ENCODE data around the gene STX10.

The STX10 gene

DNA sequence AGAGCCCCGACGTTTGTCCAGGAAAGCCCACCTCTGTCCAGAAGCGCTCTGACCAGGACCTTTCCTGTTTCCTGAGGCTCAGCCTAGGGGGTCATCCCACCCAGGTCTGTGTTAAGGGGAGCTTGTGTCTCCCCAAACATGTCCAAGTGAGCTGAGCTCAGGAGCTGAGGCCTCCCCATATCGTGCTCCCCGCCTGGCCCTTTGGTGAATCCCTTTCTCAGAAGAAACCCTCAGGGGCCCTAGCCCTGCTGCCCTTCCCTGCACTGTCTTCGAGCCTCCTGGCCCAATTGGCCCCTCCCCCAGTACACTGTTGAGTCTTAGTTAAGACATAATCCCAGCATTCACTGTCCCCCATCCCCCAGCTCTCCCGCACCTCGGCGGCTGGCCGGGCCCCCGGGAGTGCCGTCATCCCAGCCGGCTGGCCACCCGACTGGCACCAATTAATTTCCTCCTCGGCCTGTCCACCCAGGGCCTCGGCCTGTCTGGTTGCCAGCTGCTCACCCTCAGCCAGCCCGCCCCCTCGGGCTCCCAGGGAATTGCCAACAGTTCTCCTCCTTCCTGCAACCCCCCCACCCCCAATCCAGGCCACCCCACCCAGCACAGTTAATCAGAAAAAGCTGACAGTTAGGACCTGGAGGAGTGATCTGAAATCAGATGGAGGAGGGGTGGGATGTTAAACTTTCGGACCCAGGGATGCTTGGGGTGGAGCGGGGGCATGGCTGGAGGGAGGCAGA lies 13.6 kb upstream of the STX10 start:
- H3K4me1 ChIP-seq (ENCODE audit: control insufficient read depth, insufficient read depth, low read length, poor library complexity, severe bottlenecking): peaks cover 35% of the 10 kb centered on the region
- H3K27ac ChIP-seq (ENCODE audit: low read depth, low read length, severe bottlenecking): peak overlapping the region; percentile 98
- WGBS, 2 experiments (ENCODE audit: insufficient coverage in 2 of 2): 1 to 2% methylated on average over 14 to 19 of the region's 20 CpGs
- H3K36me3 ChIP-seq (ENCODE audit: control insufficient read depth, insufficient read depth, low read length): no peaks in the 10 kb centered on the region
- H3K9me3 ChIP-seq (ENCODE audit: control insufficient read depth, low read length): no peaks in the 10 kb centered on the region
- peak overlapping the region; percentile 32 for H3K4me3 ChIP-seq (ENCODE audit: extremely low read depth, insufficient read depth, low read length, poor library complexity, severe bottlenecking)

DNA sequence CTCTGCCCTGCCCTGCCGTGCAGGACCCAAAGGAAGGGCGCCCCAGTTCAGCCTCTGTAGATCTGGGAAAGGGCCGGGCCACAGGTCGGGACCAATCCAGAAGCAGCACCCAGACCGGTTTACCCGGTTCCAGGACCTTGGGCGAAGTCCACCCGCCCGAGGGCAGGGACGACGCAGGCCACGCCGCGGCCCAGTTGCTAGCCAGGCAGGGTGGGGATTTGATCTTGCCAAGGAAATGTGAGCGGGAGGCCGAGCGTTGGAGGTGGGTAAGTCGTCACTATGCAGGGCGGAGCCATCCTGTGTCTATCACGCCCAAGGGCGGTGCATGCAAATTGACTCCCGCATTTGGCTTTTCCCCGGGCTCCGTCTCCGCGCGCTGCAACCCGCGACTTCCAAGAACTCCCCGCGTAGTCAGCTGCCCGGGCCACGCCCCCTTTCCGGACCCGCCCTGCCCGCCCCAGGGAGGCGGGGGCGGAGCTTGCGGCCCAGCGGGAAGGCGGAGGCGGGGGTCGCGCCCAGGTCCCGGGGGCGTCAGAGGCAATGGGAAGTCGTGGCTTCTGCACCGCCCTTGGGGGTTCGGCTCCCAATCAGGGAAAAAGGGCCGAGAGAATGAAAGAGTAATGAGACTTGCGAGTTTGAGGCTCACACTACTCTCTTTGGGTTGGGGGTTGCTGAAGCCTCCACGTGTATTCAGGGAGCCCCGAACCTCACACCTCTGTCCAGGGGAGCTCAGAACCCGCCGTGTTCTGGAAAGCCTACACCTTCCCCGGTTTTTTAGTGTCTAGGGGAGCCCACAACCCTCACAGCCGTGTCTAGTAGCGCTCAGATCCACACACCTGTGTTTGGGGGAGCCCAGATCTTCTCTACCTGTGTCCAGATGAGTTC lies 12.8 kb upstream of the STX10 start:
- 2 to 3% methylated on average over 35 to 55 of the region's 58 CpGs for WGBS, 2 experiments (ENCODE audit: insufficient coverage in 2 of 2)
- H3K4me3 ChIP-seq (ENCODE audit: extremely low read depth, insufficient read depth, low read length, poor library complexity, severe bottlenecking): peak overlapping the region; percentile 32
- no peaks in the 10 kb centered on the region for H3K9me3 ChIP-seq (ENCODE audit: control insufficient read depth, low read length)
- no peaks in the 10 kb centered on the region for H3K36me3 ChIP-seq (ENCODE audit: control insufficient read depth, insufficient read depth, low read length)
- peak overlapping the region; percentile 98 for H3K27ac ChIP-seq (ENCODE audit: low read depth, low read length, severe bottlenecking)
- H3K4me1 ChIP-seq (ENCODE audit: control insufficient read depth, insufficient read depth, low read length, poor library complexity, severe bottlenecking): peaks cover 35% of the 10 kb centered on the region

DNA sequence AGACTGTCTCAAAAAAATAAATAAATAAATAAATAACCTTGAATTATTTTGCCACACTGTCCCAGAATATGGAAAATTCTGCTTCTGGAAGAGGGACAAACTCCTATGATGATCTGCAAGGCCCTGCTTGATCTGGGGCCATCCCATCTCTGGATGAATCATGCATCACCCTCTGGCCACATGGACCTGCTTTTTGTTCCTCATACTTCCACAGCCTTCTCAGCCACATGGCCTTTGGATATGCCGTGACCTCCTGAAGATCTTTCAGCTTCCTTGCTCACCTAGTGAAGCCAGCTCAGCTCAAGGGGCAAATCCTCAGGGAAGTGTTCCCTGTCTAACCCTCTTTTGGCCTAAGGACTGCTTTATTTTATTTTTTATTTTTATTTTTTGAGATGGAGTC lies 10.4 kb upstream of the STX10 start:
- Histone ChIP-seq H3K27ac (ENCODE audit: low read depth, low read length, severe bottlenecking) (no peak overlapping the region), H3K4me1 (ENCODE audit: control insufficient read depth, insufficient read depth, low read length, poor library complexity, severe bottlenecking) (peaks cover 28% of the 10 kb centered on the region)
- WGBS, 2 experiments (ENCODE audit: insufficient coverage in 2 of 2): 100% methylated on average over 1 of the region's 1 CpG

DNA sequence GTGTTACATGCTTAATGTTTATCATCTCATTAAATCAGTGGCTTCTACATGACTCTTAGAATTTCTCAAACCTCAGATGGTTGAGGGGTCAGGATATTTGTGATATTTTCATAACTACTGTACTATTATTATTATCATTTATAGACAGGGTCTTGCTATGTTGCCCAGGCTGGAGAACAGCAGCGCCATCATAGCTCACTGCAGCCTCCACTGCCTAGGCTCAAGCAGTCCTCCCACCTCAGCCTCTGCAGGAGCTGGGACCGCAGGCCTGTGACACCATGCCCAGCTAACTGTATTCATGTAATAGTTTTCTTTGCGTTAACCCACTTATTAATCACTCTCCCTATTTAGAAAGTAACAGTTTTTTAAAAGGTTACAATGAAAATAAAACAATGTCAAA lies 9.5 kb upstream of the STX10 start:
- Histone ChIP-seq H3K9me3 (ENCODE audit: control insufficient read depth, low read length) (no peaks in the 10 kb centered on the region), H3K4me3 (ENCODE audit: extremely low read depth, insufficient read depth, low read length, poor library complexity, severe bottlenecking) (no peak overlapping the region), H3K27ac (ENCODE audit: low read depth, low read length, severe bottlenecking) (no peak overlapping the region), H3K4me1 (ENCODE audit: control insufficient read depth, insufficient read depth, low read length, poor library complexity, severe bottlenecking) (peaks cover 20% of the 10 kb centered on the region), H3K36me3 (ENCODE audit: control insufficient read depth, insufficient read depth, low read length) (peaks cover under 1% of the 10 kb centered on the region)
- 89 to 100% methylated on average over 1 of the region's 3 CpGs for WGBS, 2 experiments (ENCODE audit: insufficient coverage in 2 of 2)

More for the DNA sequence above, 10.4 kb upstream of the STX10 start:
- Histone ChIP-seq H3K36me3 (ENCODE audit: control insufficient read depth, insufficient read depth, low read length) (no peaks in the 10 kb centered on the region), H3K9me3 (ENCODE audit: control insufficient read depth, low read length) (no peaks in the 10 kb centered on the region), H3K4me3 (ENCODE audit: extremely low read depth, insufficient read depth, low read length, poor library complexity, severe bottlenecking) (no peak overlapping the region)

DNA sequence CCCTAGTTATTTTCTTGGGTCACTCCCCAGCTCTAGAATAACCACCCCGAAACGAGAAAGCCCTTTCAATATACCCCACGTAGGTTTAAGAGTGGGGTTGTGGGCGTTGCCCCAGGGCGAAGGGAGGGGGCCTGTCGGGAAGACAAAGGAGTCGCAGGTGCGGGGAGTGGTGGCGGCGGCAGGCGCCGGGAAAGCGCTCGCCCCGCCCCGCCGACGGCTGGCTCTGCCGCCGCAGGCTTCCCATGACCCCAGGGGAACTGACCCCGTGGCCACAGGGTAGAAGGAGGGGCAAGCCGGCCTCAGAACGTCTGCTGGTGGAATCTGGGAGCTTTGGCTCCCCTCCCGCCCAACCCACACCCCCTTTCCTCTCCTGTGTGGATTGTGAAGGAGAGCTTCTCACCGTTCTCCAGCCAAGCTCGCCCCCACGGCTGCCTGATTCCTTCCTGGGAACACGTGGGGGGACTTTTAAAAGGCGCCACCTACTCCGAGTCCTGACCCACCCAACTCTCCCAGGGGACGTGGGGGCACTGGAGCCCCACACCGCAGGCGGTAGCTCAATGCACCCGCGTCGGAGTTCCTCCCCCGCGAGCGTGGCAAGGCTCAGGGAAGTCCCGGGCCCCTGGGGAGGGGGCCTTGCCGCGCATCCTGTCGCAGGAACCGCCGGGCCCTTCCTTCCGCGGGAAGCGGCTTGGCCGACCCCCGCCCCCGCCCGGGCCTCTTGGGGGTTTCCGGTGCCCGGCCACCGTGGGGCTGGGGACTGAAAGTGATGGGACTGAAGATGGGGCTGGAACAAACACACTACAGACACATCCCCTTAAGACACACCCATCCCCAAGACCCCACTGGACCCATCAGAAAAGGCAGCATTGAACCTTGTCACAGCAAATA lies 5.5 kb upstream of the STX10 start:
- Histone ChIP-seq H3K27ac (ENCODE audit: low read depth, low read length, severe bottlenecking) (peak overlapping the region; percentile 98), H3K9me3 (ENCODE audit: control insufficient read depth, low read length) (no peaks in the 10 kb centered on the region), H3K4me3 (ENCODE audit: extremely low read depth, insufficient read depth, low read length, poor library complexity, severe bottlenecking) (peak overlapping the region; percentile 98), H3K4me1 (ENCODE audit: control insufficient read depth, insufficient read depth, low read length, poor library complexity, severe bottlenecking) (peaks cover 5% of the 10 kb centered on the region), H3K36me3 (ENCODE audit: control insufficient read depth, insufficient read depth, low read length) (peaks cover 16% of the 10 kb centered on the region)
- 1% methylated on average over 22 to 33 of the region's 55 CpGs for WGBS, 2 experiments (ENCODE audit: insufficient coverage in 2 of 2)

DNA sequence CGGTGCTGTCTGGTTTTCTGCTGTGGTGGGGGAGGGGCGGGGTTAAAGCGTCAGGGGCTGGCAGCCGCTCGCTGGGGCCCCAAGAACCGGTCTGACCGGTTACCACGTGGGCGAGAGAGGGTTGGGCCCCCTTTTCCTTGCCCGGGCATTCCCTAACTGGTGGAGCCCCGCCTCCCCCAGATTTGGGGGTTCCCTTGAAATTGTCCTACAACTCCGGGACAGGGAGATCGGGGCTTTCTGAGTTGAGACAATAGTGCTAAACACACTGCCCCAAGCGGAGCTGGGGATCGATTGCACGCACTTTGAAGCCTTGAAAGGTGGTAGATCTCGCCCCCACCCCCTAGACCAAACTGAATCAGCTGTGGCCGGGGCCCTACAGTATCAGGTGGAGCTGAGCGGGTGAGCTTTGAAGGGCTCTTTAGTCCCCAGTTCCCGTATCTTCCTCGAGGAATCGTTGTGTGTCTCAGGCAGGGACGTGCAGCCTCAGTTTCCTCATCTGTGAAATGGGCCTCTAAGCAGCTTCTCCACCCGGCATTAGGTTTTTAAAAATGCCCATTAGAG lies 4.8 kb upstream of the STX10 start:
- Histone ChIP-seq H3K27ac (ENCODE audit: low read depth, low read length, severe bottlenecking) (peak overlapping the region; percentile 98), H3K4me1 (ENCODE audit: control insufficient read depth, insufficient read depth, low read length, poor library complexity, severe bottlenecking) (peaks cover 5% of the 10 kb centered on the region), H3K36me3 (ENCODE audit: control insufficient read depth, insufficient read depth, low read length) (peaks cover 16% of the 10 kb centered on the region), H3K9me3 (ENCODE audit: control insufficient read depth, low read length) (no peaks in the 10 kb centered on the region), H3K4me3 (ENCODE audit: extremely low read depth, insufficient read depth, low read length, poor library complexity, severe bottlenecking) (peak overlapping the region; percentile 98)
- 0 to 2% methylated on average over 12 to 24 of the region's 24 CpGs for WGBS, 2 experiments (ENCODE audit: insufficient coverage in 2 of 2)

DNA sequence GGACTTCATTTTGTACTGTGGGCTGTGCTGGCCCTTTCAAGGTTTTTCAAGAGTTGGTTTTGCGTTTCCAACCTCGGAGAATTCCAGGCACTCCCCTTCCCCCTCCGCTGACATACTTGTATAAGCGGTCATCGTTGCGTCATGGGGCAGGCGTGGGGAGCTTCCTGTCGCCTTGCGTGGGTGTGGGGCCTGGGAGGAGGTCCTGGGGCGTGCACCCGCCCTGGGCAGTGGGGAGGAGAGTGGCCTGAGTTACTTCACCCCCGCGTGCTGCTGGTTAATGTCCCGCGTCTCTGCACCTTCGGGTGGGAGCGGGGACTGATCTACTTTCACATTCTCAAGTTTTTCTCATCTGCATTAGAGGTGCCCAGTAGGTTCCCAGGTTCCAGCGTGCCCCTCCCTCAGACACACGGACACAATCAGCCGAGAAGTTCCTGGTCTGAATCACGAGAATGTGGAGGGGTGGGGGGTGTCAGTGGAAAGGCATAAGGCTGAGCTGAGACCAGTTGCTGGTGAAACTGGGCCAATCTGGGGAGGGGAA lies 4.1 kb upstream of the STX10 start:
- 0% methylated on average over 6 to 14 of the region's 21 CpGs for WGBS, 2 experiments (ENCODE audit: insufficient coverage in 2 of 2)
- Histone ChIP-seq H3K36me3 (ENCODE audit: control insufficient read depth, insufficient read depth, low read length) (peaks cover 16% of the 10 kb centered on the region), H3K4me1 (ENCODE audit: control insufficient read depth, insufficient read depth, low read length, poor library complexity, severe bottlenecking) (peaks cover 5% of the 10 kb centered on the region), H3K4me3 (ENCODE audit: extremely low read depth, insufficient read depth, low read length, poor library complexity, severe bottlenecking) (peak overlapping the region; percentile 98), H3K9me3 (ENCODE audit: control insufficient read depth, low read length) (no peaks in the 10 kb centered on the region), H3K27ac (ENCODE audit: low read depth, low read length, severe bottlenecking) (peak overlapping the region; percentile 98)

DNA sequence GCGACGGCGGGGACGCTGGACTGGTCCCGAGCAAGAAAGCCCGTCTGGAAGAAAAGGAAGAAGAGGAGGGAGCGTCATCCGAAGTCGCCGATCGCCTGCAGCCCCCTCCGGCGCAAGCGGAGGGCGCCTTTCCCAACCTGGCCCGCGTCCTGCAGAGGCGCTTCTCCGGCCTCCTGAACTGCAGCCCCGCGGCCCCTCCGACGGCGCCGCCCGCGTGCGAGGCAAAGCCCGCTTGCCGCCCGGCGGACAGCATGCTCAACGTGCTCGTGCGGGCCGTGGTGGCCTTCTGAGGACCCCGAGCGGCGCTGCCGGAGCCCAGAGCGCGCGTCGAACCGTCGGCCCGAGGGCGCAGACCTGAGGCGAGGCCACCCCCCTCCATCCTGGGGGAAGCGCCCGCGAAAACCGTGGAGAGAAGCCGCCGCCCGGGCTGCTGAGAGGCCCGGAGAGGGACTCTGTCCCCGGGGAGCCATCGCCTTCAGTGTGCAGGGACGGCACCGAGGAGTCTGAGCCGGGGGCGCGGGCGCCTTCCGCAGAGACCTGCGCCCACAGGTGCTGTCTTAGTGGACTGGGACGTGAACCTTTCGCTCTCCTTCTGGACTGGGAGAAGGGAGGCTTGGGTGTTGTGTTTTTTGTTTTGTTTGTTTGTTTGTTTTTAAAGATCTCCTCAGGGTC lies 3.5 kb upstream of the STX10 start:
- no peaks in the 10 kb centered on the region for H3K9me3 ChIP-seq (ENCODE audit: control insufficient read depth, low read length)
- H3K36me3 ChIP-seq (ENCODE audit: control insufficient read depth, insufficient read depth, low read length): peaks cover 16% of the 10 kb centered on the region
- peak overlapping the region; percentile 98 for H3K27ac ChIP-seq (ENCODE audit: low read depth, low read length, severe bottlenecking)
- peak overlapping the region; percentile 98 for H3K4me3 ChIP-seq (ENCODE audit: extremely low read depth, insufficient read depth, low read length, poor library complexity, severe bottlenecking)
- peaks cover 5% of the 10 kb centered on the region for H3K4me1 ChIP-seq (ENCODE audit: control insufficient read depth, insufficient read depth, low read length, poor library complexity, severe bottlenecking)
- 0% methylated on average over 46 to 58 of the region's 69 CpGs for WGBS, 2 experiments (ENCODE audit: insufficient coverage in 2 of 2)

DNA sequence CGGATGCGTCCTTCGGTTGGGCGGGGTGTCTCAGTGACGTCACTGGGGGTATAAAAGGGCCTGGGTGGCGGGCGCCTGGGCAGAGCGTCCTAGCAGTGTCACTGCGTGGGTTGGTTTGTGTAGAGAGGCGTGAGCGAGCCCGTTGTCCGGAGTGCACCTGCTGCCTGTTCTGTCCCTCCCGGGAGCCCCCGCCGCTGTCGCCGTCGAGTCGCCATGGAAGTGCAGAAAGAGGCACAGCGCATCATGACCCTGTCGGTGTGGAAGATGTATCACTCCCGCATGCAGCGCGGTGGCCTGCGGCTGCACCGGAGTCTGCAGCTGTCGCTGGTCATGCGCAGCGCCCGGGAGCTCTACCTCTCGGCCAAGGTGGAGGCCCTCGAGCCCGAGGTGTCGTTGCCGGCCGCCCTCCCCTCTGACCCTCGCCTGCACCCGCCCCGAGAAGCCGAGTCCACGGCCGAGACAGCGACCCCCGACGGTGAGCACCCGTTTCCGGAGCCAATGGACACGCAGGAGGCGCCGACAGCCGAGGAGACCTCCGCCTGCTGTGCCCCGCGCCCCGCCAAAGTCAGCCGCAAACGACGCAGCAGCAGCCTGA lies 2.9 kb upstream of the STX10 start:
- peak overlapping the region; percentile 98 for H3K4me3 ChIP-seq (ENCODE audit: extremely low read depth, insufficient read depth, low read length, poor library complexity, severe bottlenecking)
- no peaks in the 10 kb centered on the region for H3K9me3 ChIP-seq (ENCODE audit: control insufficient read depth, low read length)
- peak overlapping the region; percentile 98 for H3K27ac ChIP-seq (ENCODE audit: low read depth, low read length, severe bottlenecking)
- peaks cover 16% of the 10 kb centered on the region for H3K36me3 ChIP-seq (ENCODE audit: control insufficient read depth, insufficient read depth, low read length)
- H3K4me1 ChIP-seq (ENCODE audit: control insufficient read depth, insufficient read depth, low read length, poor library complexity, severe bottlenecking): peaks cover 5% of the 10 kb centered on the region
- WGBS, 2 experiments (ENCODE audit: insufficient coverage in 2 of 2): 0% methylated on average over 48 to 52 of the region's 59 CpGs
